ENCODE results near the gene APOBEC2. TPM values are rescaled to one million over a fixed set of nuclear protein-coding genes. Genes with fewer than 3 reads are reported as not detected.

APOBEC2 gene
- total RNA-seq, 1 experiment from 2014 or later = not detected

- TF ChIP-seq REST (IDR thresholded peaks at IDR 0.05; ENCODE audit: low read depth) (no peak), RAD21 (IDR thresholded peaks at IDR 0.05; ENCODE audit: low read depth) (no peak)
Measured at GRCh38 chr6:41043151-41043550, 9.9 kb upstream of the APOBEC2 start (continued).

- Histone ChIP-seq H3K4me2 (ENCODE audit: low read length) (no peak overlapping the region), H3K79me2 (ENCODE audit: insufficient read depth, low read length) (no peaks in the 10 kb centered on the region), H3K27me3 (ENCODE audit: insufficient read depth, low read length) (no peaks in the 10 kb centered on the region), H2AFZ (ENCODE audit: low read depth, low read length, poor library complexity, severe bottlenecking) (no peak overlapping the region), H3K27ac (ENCODE audit: low read depth, low read length) (no peak overlapping the region), H3K9ac (ENCODE audit: low read length) (no peak overlapping the region), H3K36me3 (ENCODE audit: control insufficient read depth in 1 of 2, insufficient read depth in 2 of 2, low read length in 2 of 2) (no peaks in the 10 kb centered on the region), H3K9me2 (ENCODE audit: insufficient read depth) (no peaks in the 10 kb centered on the region), H4K20me1 (ENCODE audit: insufficient read depth) (no peaks in the 10 kb centered on the region), H3K4me3 (replicated peaks in 1 of 2; ENCODE audit: low read depth in 1 of 2, low read length in 2 of 2) (no peak overlapping the region), H3K9me3 (ENCODE audit: control insufficient read depth in 1 of 2, insufficient read depth in 1 of 2, low read depth in 1 of 2, low read length in 2 of 2) (no peaks in the 10 kb centered on the region), H3K4me1 (ENCODE audit: control insufficient read depth in 1 of 2, insufficient read depth in 2 of 2, low read length in 2 of 2) (peaks cover 4 to 9% of the 10 kb centered on the region in 2 experiments; a peak in 3 of 4 replicates)
- no peak for TF ChIP-seq RAD21 (IDR thresholded peaks at IDR 0.05; ENCODE audit: low read depth)
- TF ChIP-seq ZBTB33 (IDR thresholded peaks at IDR 0.05; ENCODE audit: extremely low read depth, insufficient replicate concordance, low read length) = no peak
- no peak for TF ChIP-seq ELF1 (IDR thresholded peaks at IDR 0.05; ENCODE audit: borderline replicate concordance, low read depth)
- TF ChIP-seq TCF7L2 (IDR thresholded peaks at IDR 0.05; ENCODE audit: borderline replicate concordance, extremely low read depth, insufficient read depth, insufficient read length) = no peak
- no peak for TF ChIP-seq YY1 (IDR thresholded peaks at IDR 0.05; ENCODE audit: extremely low read depth, insufficient replicate concordance, low read depth, low read length)
- no peak for TF ChIP-seq ZFX (IDR thresholded peaks at IDR 0.05)
- TF ChIP-seq SRF (IDR thresholded peaks at IDR 0.05; ENCODE audit: low read depth) = no peak
- TF ChIP-seq SIN3A (IDR thresholded peaks at IDR 0.05; ENCODE audit: low read depth) = no peak
- no peak for TF ChIP-seq POLR2A (IDR thresholded peaks at IDR 0.05; ENCODE audit: borderline replicate concordance, extremely low read depth, insufficient read depth, insufficient read length)
- no peak for TF ChIP-seq EZH2 (IDR thresholded peaks at IDR 0.05)
- TF ChIP-seq CBX3 (IDR thresholded peaks at IDR 0.05; ENCODE audit: low read depth) = no peak
- no peak for TF ChIP-seq ZNF274 (IDR thresholded peaks at IDR 0.05; ENCODE audit: low read depth, low read length)
- TF ChIP-seq EZH2phosphoT487 (IDR thresholded peaks at IDR 0.05; ENCODE audit: borderline replicate concordance) = no peak
- BruUV-seq (replicated peaks) = no TSS peak
- POLR2A ChIA-PET = no interaction called here
- no peak for ATAC-seq
- intact Hi-C loops (cut with micrococcal nuclease) = no loop called here
- CTCF ChIA-PET = interaction anchor here (0.9 to 2.1 kb wide), 2 partner anchors 18 to 30 kb away, joined by 3 to 7 read pairs; no protein-coding TSS in a partner anchor
- RAD21 ChIA-PET (ENCODE audit: low non-redundant PET in 1 of 2, low total read pairs in 2 of 2, uncharacterized antibody in 2 of 2, unreplicated experiment in 2 of 2) = no interaction called here
- DNase-seq (ENCODE audit: low read depth, low spot score) = no peak
Measured at GRCh38 chr6:41045664-41046063, 7.3 kb upstream of the APOBEC2 start.
